ENCODE measurements around the gene SCUBE1.

The SCUBE1 gene

DNA sequence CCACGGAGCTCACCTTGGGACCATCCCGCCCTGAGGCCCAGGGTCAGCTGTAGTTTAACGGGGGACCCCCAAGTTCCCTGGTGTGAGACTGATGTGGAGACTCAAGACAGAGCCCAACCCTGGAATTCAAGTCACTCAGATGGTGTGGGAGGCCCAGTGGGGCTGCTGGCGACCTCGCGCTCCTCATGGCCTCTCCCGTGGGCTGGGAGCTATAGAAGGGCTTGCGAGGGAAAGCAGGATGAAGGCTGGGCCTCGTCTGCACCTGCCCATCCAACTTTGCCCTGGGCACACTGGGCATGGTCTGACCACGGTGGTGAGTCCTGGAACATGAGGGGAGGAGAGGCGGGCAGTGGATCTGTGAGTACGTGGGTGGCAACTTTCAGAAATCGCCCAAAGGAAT lies 142.6 kb downstream of the SCUBE1 start:
- Mint-ChIP-seq H3K27me3 (peaks cover 19% of the 10 kb centered on the region), H3K4me1 (no peaks in the 10 kb centered on the region), H3K4me3 (no peak overlapping the region), H3K27ac (no peak overlapping the region), H3K36me3 (no peaks in the 10 kb centered on the region), H3K9me3 (no peaks in the 10 kb centered on the region)
- no peak for ATAC-seq (ENCODE audit: low read depth)
- no peak for DNase-seq (ENCODE audit: low spot score in 2 of 2)

GRCh38 chr22:43200031-43200430 lies 143.1 kb downstream of the SCUBE1 start:
- no peaks in the 10 kb centered on the region for H3K36me3 Mint-ChIP-seq
- ATAC-seq (ENCODE audit: low read depth): no peak
- no peak overlapping the region for H3K27ac Mint-ChIP-seq
- H3K4me3 Mint-ChIP-seq: no peak overlapping the region
- DNase-seq (ENCODE audit: low spot score in 2 of 2): no peak
- peaks cover 20% of the 10 kb centered on the region for H3K27me3 Mint-ChIP-seq
- H3K9me3 Mint-ChIP-seq: no peaks in the 10 kb centered on the region
- H3K4me1 Mint-ChIP-seq: no peaks in the 10 kb centered on the region

DNA sequence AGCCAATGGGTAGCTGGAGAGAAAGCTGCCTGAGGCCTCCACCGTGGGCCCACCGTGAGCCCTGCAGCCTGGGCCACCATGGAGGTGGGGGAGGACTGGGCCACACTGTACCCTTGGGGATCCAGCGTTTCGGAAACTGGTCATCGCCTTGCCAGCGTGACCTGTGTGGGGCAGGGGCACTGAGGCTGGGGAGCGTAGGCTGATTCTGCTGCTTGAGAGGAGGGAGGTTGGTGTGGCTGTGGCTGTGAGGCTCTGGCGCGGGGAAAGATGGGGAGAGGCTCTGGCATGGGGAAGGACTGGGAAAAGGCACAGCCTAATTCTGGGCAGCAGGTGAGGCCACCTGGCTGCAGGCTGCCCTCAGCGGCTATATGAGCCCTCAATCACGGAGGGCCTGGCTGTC lies 143.6 kb downstream of the SCUBE1 start:
- no peaks in the 10 kb centered on the region for H3K9me3 Mint-ChIP-seq
- DNase-seq (ENCODE audit: low spot score in 2 of 2) (no peak), ATAC-seq (ENCODE audit: low read depth) (no peak)
- no peaks in the 10 kb centered on the region for H3K36me3 Mint-ChIP-seq
- H3K27me3 Mint-ChIP-seq: peaks cover 20% of the 10 kb centered on the region
- H3K27ac Mint-ChIP-seq: no peak overlapping the region
- no peaks in the 10 kb centered on the region for H3K4me1 Mint-ChIP-seq
- H3K4me3 Mint-ChIP-seq: no peak overlapping the region

- no peak for ATAC-seq (ENCODE audit: low read depth)
- Mint-ChIP-seq H3K36me3 (no peaks in the 10 kb centered on the region), H3K27ac (no peak overlapping the region), H3K27me3 (peaks cover 20% of the 10 kb centered on the region), H3K4me1 (no peaks in the 10 kb centered on the region), H3K4me3 (no peak overlapping the region), H3K9me3 (no peaks in the 10 kb centered on the region)
- no peak for DNase-seq (ENCODE audit: low spot score in 2 of 2)
Observed at GRCh38 chr22:43198936-43199335, 144.2 kb downstream of the SCUBE1 start.

DNA sequence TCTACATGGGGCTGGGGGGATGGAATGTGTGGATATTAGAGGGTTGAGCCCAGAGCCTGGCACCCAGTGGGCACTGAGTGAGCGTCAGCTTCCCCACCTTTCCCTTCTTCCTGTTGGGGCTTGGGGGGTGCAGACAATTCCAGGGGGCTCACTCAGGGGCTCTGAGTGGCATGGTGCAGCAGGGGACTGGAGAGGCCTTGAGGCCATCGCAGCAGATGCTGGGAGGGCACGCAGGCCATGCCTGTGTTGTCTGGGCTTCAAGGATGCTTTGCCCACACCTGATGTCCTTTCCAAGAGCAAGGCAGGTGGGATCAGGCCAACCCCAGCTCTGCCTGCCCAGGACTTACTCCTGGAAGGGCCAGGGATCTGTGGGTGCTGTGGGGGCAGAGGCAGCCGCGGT lies 145.0 kb downstream of the SCUBE1 start:
- Mint-ChIP-seq H3K9me3 (no peaks in the 10 kb centered on the region), H3K27me3 (peaks cover 20% of the 10 kb centered on the region), H3K4me3 (no peak overlapping the region), H3K27ac (no peak overlapping the region), H3K36me3 (no peaks in the 10 kb centered on the region), H3K4me1 (no peaks in the 10 kb centered on the region)
- DNase-seq (ENCODE audit: low spot score in 2 of 2): no peak
- ATAC-seq (ENCODE audit: low read depth): no peak

DNA sequence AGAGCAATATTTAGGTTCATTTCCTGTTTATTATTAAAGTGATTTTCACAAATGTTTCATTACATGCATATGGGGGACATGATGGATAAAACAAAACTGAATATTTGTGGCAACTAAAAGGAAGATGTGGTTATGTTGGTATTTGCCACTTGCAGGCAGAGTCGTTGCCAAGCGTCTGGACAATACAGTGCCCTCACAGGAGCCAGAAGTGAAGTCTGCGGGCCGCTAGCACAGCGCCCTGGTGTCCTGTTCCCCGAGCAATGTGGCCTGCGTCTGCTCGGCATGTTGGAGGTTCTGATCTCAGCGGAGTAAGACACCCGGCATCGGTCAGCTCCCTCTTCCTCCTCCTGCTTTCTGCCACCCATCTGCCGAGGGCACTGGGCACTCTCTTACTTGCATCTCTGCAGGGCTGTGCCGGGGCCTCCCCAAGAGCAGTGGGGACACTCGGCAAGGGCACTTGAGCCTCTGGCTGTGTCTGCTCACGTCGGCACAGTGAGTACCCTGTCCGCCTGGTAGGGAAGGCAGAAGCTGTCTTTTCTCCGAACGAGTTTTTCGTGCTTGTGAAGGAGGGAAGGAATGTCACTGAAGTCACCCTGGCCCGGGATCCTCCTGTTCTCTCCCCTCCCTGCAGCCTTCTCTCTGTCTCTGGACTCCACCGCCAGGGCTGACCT lies 145.8 kb downstream of the SCUBE1 start:
- no peak overlapping the region for H3K4me3 Mint-ChIP-seq
- H3K27me3 Mint-ChIP-seq: peaks cover 20% of the 10 kb centered on the region
- H3K4me1 Mint-ChIP-seq: no peaks in the 10 kb centered on the region
- no peaks in the 10 kb centered on the region for H3K36me3 Mint-ChIP-seq
- no peaks in the 10 kb centered on the region for H3K9me3 Mint-ChIP-seq
- DNase-seq (ENCODE audit: low spot score in 2 of 2) (no peak), ATAC-seq (ENCODE audit: low read depth) (no peak)
- H3K27ac Mint-ChIP-seq: no peak overlapping the region

GRCh38 chr22:43191831-43192230 lies 151.3 kb downstream of the SCUBE1 start:
- H3K27me3 Mint-ChIP-seq: peaks cover 3% of the 10 kb centered on the region
- no peak for DNase-seq (ENCODE audit: low spot score in 2 of 2)
- H3K4me1 Mint-ChIP-seq: no peaks in the 10 kb centered on the region
- peaks cover 2% of the 10 kb centered on the region for H3K9me3 Mint-ChIP-seq
- no peak overlapping the region for H3K27ac Mint-ChIP-seq
- ATAC-seq (ENCODE audit: low read depth): no peak
- peaks cover 2% of the 10 kb centered on the region for H3K36me3 Mint-ChIP-seq
- no peak overlapping the region for H3K4me3 Mint-ChIP-seq

- Mint-ChIP-seq H3K4me1 (peaks cover 4% of the 10 kb centered on the region), H3K9me3 (peaks cover 2% of the 10 kb centered on the region), H3K27ac (peak overlapping the region; percentile 64), H3K36me3 (peaks cover 2% of the 10 kb centered on the region), H3K27me3 (no peaks in the 10 kb centered on the region), H3K4me3 (peak overlapping the region; percentile 41)
- DNase-seq (ENCODE audit: low spot score in 2 of 2) (no peak), ATAC-seq (ENCODE audit: low read depth) (no peak)
Observed at GRCh38 chr22:43188829-43189545, 154.2 kb downstream of the SCUBE1 start.

DNA sequence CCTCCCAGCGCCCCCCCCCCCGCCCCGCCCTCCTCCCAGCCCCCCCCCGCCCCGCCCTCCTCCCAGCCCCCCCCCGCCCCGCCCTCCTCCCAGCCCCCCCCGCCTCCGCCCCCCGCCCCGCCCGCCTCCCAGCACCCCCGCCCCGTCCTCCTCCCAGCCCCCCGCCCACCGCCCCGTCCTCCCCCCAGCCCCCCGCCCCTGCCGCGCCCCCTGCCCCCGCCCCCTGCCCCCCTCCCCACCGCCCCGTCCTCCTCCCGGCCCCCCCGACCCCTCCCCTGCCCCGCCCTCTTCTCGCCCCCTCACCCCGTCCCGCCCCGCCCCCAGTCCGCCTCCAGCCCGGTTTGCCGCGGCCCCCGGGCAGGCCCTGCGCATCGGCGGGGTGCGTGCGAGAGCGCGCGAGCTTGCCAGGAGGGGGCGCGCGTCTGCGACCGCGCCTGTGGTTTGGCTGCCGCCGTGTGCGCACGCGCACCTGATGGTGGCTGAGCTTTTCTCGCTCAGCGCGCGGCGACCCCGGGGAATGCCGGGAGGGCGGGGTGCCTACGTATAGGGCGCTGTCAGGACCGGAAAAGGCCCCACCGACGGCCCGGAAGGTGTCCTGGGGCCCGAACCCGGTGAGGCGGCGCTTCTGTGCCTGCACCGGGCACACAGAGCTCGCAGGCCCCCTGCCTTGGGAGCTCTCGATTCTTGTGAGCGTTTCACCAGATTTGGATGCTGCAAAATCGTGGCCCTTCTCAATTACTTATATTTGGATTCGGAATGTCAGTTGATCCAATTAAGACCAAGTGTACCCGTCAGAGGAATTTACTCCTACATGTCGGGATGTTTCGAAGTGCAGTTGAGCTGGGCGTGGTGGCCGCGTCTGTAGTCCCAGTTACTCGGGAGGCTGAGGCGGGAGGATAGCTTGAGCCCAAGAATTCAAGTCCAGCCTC lies 155.7 kb downstream of the SCUBE1 start:
- peaks cover 2% of the 10 kb centered on the region for H3K36me3 Mint-ChIP-seq
- DNase-seq (ENCODE audit: low spot score in 2 of 2): peak; percentile 96
- H3K27ac Mint-ChIP-seq: peak overlapping the region; percentile 94
- peak; percentile 88 for ATAC-seq (ENCODE audit: low read depth)
- H3K4me3 Mint-ChIP-seq: peak overlapping the region; percentile 78
- H3K9me3 Mint-ChIP-seq: peaks cover 2% of the 10 kb centered on the region
- no peaks in the 10 kb centered on the region for H3K27me3 Mint-ChIP-seq
- peaks cover 4% of the 10 kb centered on the region for H3K4me1 Mint-ChIP-seq

DNA sequence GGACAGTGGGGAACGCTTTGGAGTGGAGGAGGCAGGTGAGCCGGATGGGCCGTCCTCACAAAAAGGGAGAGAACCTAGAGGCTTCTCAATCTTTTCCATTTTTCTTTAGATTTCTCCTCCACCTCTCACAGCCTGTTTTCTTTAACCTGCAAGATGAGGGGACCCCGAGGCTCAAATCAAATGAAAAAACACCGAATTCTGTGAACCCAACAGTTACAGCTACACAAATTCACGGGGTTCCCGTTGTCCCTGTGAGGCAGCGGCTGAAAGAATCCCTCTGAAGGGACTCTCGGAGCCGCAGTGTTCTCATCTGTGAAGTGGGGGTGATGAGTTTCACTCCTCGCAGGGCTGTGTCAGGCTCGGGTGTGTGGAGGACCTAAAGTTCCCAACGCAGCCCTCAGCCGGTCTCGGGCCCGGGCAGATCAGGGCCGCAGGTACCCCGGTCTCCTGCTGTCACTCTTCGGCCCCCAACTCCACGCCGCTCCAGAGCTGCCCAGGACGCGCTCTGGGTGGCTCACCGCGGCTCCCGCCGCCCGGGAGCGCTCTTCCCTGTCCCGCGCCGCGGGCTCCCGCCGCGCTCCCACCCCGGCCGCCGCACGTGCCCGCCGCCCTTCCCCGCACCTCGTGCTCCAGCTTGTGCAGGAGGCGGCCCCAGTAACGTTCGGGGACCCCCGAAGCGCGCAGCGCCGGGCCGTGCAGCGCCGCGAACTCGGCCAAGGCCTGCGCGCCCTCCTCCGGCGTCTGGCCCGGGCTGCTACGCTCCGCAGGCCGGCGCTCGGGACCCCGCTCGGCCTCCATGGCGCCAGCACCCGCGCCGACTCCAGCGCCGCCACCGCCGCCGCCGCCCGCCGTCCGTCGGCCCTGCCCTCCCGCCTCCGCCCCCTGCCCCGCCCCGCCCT lies 156.7 kb downstream of the SCUBE1 start, which contains the start of gene TTLL12:
TTLL12 (minus strand) TSS at position 863 of the 899 bp plus-strand sequence; CDS start at position 798, 65 bp downstream.
- ATAC-seq (ENCODE audit: low read depth) (peak; percentile 40), DNase-seq (ENCODE audit: low spot score in 2 of 2) (peak; percentile 32 to 62)
- Mint-ChIP-seq H3K4me1 (peaks cover 6% of the 10 kb centered on the region), H3K27me3 (no peaks in the 10 kb centered on the region), H3K36me3 (peaks cover 1% of the 10 kb centered on the region), H3K9me3 (peaks cover 2% of the 10 kb centered on the region), H3K27ac (peak within 1 kb of the TSS; percentile 94), H3K4me3 (peak within 1 kb of the TSS; percentile 78)

GRCh38 chr22:43185860-43186261 lies 157.3 kb downstream of the SCUBE1 start:
- H3K4me3 Mint-ChIP-seq: peak overlapping the region; percentile 62
- peaks cover 2% of the 10 kb centered on the region for H3K9me3 Mint-ChIP-seq
- H3K4me1 Mint-ChIP-seq: peaks cover 6% of the 10 kb centered on the region
- ATAC-seq (ENCODE audit: low read depth) (no peak), DNase-seq (ENCODE audit: low spot score in 2 of 2) (no peak)
- no peak overlapping the region for H3K27ac Mint-ChIP-seq
- H3K27me3 Mint-ChIP-seq: no peaks in the 10 kb centered on the region
- H3K36me3 Mint-ChIP-seq: no peaks in the 10 kb centered on the region

- H3K4me3 Mint-ChIP-seq: no peak overlapping the region
- ATAC-seq (ENCODE audit: low read depth): no peak
Observed at GRCh38 chr22:43183496-43184277, 159.5 kb downstream of the SCUBE1 start.

GRCh38 chr22:43182726-43183125 lies 160.4 kb downstream of the SCUBE1 start:
- H3K27ac Mint-ChIP-seq: no peak overlapping the region
- DNase-seq (ENCODE audit: low spot score in 2 of 2): no peak
- peaks cover 6% of the 10 kb centered on the region for H3K4me1 Mint-ChIP-seq
- ATAC-seq (ENCODE audit: low read depth): no peak
- no peaks in the 10 kb centered on the region for H3K36me3 Mint-ChIP-seq
- no peak overlapping the region for H3K4me3 Mint-ChIP-seq
- no peaks in the 10 kb centered on the region for H3K9me3 Mint-ChIP-seq
- H3K27me3 Mint-ChIP-seq: no peaks in the 10 kb centered on the region

More at GRCh38 chr22:43183496-43184277, 159.5 kb downstream of the SCUBE1 start:
- no peak for DNase-seq (ENCODE audit: low spot score in 2 of 2)
- no peaks in the 10 kb centered on the region for H3K9me3 Mint-ChIP-seq
- H3K27me3 Mint-ChIP-seq: no peaks in the 10 kb centered on the region
- no peaks in the 10 kb centered on the region for H3K36me3 Mint-ChIP-seq
- peaks cover 6% of the 10 kb centered on the region for H3K4me1 Mint-ChIP-seq
- H3K27ac Mint-ChIP-seq: no peak overlapping the region

All from memory B cell (primary cell).